Kidney (tissue), 14 donors: ENCODE measurements around the gene HRH1. TPM values are rescaled to one million over a fixed set of nuclear protein-coding genes. Genes with fewer than 3 reads are reported as not detected.

Experiments
- DNase-seq, 5 donors: peaks; one replicate each; pipeline ENCODE4 v3.0.0-alpha.2; 2013 to 2020
- FAIRE-seq: peaks from 2 replicates; lab custom pipeline; 2012; peaks lifted over from hg19 to GRCh38; lab: Jason Lieb, UNC
- H3K27ac ChIP-seq, 2 donors: one replicate each; pipeline ENCODE4 v1.7.0; 2013; ENCODE audit warnings: low read depth in 2 of 2, low read length in 2 of 2, inconsistent platforms in 1 of 2
- H3K27me3 ChIP-seq: one replicate; pipeline ENCODE4 v1.7.1; 2013; ENCODE audit warnings: low read length, inconsistent platforms; ENCODE audit not compliant: control insufficient read depth, insufficient read depth
- H3K36me3 ChIP-seq, 3 donors: one replicate each; pipeline versions ENCODE4 v1.7.0 to v1.7.1; 2013; ENCODE audit warnings: low read length in 3 of 3, control low read depth in 1 of 3, inconsistent platforms in 1 of 3; ENCODE audit not compliant: insufficient read depth in 3 of 3, control insufficient read depth in 2 of 3
- H3K4me1 ChIP-seq, 3 donors: one replicate each; pipeline versions ENCODE4 v1.7.0 to v1.7.1; 2013; ENCODE audit warnings: low read length in 3 of 3, inconsistent platforms in 1 of 3, low read depth in 1 of 3; ENCODE audit not compliant: control insufficient read depth in 2 of 3, insufficient read depth in 2 of 3
- H3K4me3 ChIP-seq, 3 donors: one replicate each; pipeline versions ENCODE4 v1.7.0 to v1.8.1; 2013; ENCODE audit warnings: low read length in 3 of 3, control low read depth in 1 of 3, inconsistent platforms in 1 of 3
- H3K9ac ChIP-seq, 3 donors: one replicate each; pipeline versions ENCODE4 v1.7.0 to v1.7.1; 2013; ENCODE audit warnings: low read length in 3 of 3, control low read depth in 1 of 3, inconsistent platforms in 1 of 3
- H3K9me3 ChIP-seq, 3 donors: one replicate each; pipeline versions ENCODE4 v1.7.0 to v1.7.1; 2013; ENCODE audit warnings: low read length in 3 of 3, control low read depth in 1 of 3, inconsistent platforms in 1 of 3; ENCODE audit not compliant: control insufficient read depth in 2 of 3, insufficient read depth in 1 of 3
- intact Hi-C: fragments of 100-400 bp; cut with DNase I; formaldehyde crosslinking; loops from one replicate; pipeline ENCODE4 v1.11.1; 2022
- polyA plus RNA-seq: library from polyadenylated mRNA; stranded (reverse); fragments of 350-450 nt; fragmentation: Illumina TruSeq; extraction: RNeasy Lipid Tissue Mini Kit (QIAGEN cat#74804); gene quantifications from one replicate; pipeline ENCODE4 v1.2.3, GENCODE V29; 2014; ENCODE audit warnings: low read depth, low replicate concordance; ENCODE audit not compliant: insufficient read depth
- total RNA-seq: library from RNA; stranded (reverse); fragmentation: NEBNext Ultra II Directional; extraction: Animal tissue kit (Norgen Biotek cat#: 25700); gene quantifications from one replicate; pipeline ENCODE4 v1.2.1, GENCODE V29; 2021
- TF ChIP-seq, protein P1 (sequence below): IDR thresholded peaks from 3 replicates; pipeline ENCODE4 v1.5.1; 2012; ENCODE audit warnings: mild to moderate bottlenecking, moderate library complexity, borderline replicate concordance; ENCODE audit not compliant: insufficient read depth; ENCODE audit errors: extremely low read depth
- donor health status: control.
- donor health status: control.
- donor health status: control.
- donor health status: control.
- donor health status: control.
- donor health status: DM: yes; HTN: yes; CAD: no.
- donor health status: Normal renal cell carcinoma (clear cell type).

The HRH1 gene
- total and polyA plus RNA-seq, 2 donors from 2014 or later, result 1.9 to 32.3 TPM

DNA sequence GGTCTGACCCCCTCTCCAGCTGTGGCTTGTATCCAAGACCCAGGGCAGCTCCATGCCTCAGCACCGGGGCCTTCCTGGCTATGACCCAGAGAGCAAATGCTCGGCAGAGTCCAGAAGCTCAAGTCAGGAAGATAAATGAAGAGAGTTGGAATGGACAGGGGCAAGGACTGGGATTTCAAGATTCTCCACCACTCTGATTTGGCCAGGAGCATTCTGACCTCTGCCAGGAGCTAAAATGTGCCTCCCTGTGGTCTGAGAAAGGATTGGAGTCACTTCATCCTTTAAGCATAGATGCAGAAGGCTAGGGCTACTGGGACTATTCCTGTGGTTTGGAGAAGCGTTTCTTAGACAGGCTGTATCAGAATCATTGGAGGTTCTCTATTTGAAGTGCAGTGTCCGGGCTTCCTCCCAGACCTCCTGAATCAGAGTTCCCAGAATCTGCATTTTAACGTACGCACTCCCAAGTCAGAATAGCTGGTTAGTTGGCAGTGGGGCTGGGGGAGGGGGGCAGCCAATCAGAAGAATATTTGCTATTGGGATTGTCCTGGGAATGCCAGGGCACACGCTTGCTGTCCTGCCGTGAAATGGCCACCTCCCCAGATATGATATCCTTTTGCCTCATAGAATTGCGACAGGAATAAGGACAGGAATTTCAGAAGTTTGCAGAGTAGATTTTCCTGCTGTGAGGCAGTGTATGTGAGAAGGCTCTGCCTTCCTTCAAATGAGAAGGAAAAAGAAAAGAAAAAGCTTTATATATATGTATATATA is 57.4 kb downstream of the HRH1 start:
- DNase-seq (no peak), FAIRE-seq (no peak)
- no peaks in the 10 kb centered on the region for H3K27me3 ChIP-seq
- no peaks in the 10 kb centered on the region for H3K36me3 ChIP-seq
- no peak overlapping the region for H3K27ac ChIP-seq
- H3K9me3 ChIP-seq, result no peaks in the 10 kb centered on the region
- TF ChIP-seq, protein P1, sequence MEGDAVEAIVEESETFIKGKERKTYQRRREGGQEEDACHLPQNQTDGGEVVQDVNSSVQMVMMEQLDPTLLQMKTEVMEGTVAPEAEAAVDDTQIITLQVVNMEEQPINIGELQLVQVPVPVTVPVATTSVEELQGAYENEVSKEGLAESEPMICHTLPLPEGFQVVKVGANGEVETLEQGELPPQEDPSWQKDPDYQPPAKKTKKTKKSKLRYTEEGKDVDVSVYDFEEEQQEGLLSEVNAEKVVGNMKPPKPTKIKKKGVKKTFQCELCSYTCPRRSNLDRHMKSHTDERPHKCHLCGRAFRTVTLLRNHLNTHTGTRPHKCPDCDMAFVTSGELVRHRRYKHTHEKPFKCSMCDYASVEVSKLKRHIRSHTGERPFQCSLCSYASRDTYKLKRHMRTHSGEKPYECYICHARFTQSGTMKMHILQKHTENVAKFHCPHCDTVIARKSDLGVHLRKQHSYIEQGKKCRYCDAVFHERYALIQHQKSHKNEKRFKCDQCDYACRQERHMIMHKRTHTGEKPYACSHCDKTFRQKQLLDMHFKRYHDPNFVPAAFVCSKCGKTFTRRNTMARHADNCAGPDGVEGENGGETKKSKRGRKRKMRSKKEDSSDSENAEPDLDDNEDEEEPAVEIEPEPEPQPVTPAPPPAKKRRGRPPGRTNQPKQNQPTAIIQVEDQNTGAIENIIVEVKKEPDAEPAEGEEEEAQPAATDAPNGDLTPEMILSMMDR, result no peak
- no peaks in the 10 kb centered on the region for H3K4me1 ChIP-seq
- no peak overlapping the region for H3K4me3 ChIP-seq
- intact Hi-C loops, result no loop called here
- no peak overlapping the region for H3K9ac ChIP-seq

DNA sequence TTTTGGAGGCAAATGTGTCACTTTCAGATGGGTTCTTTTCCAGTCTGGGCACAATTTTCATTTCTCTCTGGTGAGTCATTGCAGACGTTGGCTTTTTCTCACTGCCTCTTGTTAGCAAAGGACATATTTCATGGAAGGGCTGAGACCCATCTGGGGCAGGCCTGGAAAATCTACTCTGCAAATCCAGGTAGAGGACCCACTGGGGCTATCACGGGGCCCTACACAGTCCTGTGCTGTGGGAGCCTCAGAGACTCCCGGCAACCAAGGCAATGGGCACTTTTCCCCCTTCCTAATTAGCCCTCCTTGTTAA is 58.0 kb downstream of the HRH1 start:
- Histone ChIP-seq H3K36me3 (no peaks in the 10 kb centered on the region), H3K27me3 (no peaks in the 10 kb centered on the region), H3K4me3 (no peak overlapping the region), H3K27ac (no peak overlapping the region), H3K9ac (no peak overlapping the region), H3K9me3 (no peaks in the 10 kb centered on the region), H3K4me1 (no peaks in the 10 kb centered on the region)
- intact Hi-C loops, result no loop called here
- no peak for FAIRE-seq
- no peak for DNase-seq
- TF ChIP-seq, protein P1, result no peak

DNA sequence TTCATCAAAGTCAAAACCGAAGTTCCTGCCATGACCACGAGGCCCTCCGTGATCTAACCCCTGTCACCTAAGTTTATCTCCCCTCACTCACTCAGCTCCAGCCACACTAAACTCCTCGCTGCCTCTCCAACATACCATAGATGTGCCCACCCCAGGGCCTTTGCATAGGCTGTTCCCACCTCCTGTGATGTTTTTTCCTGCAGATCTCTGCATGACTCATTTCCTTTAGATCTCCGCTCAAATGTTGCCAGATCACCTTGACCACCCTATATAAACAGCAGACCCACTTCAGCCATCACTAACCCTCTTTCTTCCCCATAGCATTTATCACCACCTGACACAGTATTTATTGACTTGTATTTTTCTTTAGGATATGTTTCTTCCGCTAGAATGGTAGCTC is 58.5 kb downstream of the HRH1 start:
- intact Hi-C loops, result no loop called here
- Histone ChIP-seq H3K27me3 (no peaks in the 10 kb centered on the region), H3K4me3 (no peak overlapping the region), H3K27ac (no peak overlapping the region), H3K36me3 (no peaks in the 10 kb centered on the region), H3K4me1 (no peaks in the 10 kb centered on the region), H3K9ac (no peak overlapping the region), H3K9me3 (no peaks in the 10 kb centered on the region)
- no peak for DNase-seq
- TF ChIP-seq, protein P1, result no peak
- no peak for FAIRE-seq
